ENCODE measurements around the gene SUDS3. TPM values are rescaled to one million over a fixed set of nuclear protein-coding genes. Genes with fewer than 3 reads are reported as not detected.

SUDS3 gene
- total RNA-seq, 1 experiment from 2014 or later: 50.7 TPM

DNA sequence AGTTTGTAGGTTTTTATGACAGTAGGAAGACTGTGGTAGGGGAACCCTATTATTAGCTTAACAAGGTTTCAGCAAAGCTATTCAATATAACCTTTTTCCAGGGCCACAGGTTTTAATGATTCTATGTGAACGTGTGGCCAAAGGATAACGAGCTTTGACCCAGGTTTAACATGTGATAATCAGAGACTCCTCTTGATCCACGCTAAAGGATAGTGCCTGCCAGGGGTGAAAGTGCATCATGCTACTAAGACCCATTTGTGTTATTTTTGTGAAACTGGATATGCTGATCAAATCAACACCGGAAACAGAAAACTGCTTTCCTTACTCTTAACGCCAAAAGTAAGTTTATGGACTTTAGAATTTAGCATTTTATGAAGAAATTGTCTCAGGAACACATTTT, 2.7 kb upstream of the SUDS3 start:
- ChIA-PET CTCF (interaction anchor here (0.6 kb wide), 1 partner anchor 312 kb away, joined by 5 read pairs; no protein-coding TSS in a partner anchor), POLR2A (ENCODE audit: unreplicated experiment) (interaction anchor here (0.7 kb wide), 1 partner anchor 1410 kb away, joined by 7 read pairs; no protein-coding TSS in a partner anchor)
- TF ChIP-seq, protein P1, sequence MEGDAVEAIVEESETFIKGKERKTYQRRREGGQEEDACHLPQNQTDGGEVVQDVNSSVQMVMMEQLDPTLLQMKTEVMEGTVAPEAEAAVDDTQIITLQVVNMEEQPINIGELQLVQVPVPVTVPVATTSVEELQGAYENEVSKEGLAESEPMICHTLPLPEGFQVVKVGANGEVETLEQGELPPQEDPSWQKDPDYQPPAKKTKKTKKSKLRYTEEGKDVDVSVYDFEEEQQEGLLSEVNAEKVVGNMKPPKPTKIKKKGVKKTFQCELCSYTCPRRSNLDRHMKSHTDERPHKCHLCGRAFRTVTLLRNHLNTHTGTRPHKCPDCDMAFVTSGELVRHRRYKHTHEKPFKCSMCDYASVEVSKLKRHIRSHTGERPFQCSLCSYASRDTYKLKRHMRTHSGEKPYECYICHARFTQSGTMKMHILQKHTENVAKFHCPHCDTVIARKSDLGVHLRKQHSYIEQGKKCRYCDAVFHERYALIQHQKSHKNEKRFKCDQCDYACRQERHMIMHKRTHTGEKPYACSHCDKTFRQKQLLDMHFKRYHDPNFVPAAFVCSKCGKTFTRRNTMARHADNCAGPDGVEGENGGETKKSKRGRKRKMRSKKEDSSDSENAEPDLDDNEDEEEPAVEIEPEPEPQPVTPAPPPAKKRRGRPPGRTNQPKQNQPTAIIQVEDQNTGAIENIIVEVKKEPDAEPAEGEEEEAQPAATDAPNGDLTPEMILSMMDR (conservative IDR thresholded peaks at IDR 0.05): no peak
- no peak for TF ChIP-seq EZH2 (IDR thresholded peaks at IDR 0.05; ENCODE audit: low read depth)
- intact Hi-C loops (cut with micrococcal nuclease; ENCODE audit: unreplicated experiment): loop anchor here (1.0 to 5.0 kb wide), 2 partner anchors 102 to 136 kb away; no protein-coding TSS in a partner anchor
- H3K4me1 ChIP-seq (replicated peaks; ENCODE audit: insufficient read depth): peaks cover 30% of the 10 kb centered on the region
- peak overlapping the region; percentile 70 for H3K4me3 ChIP-seq
- H3K4me2 ChIP-seq: peak overlapping the region; percentile 97
- no peaks in the 10 kb centered on the region for H3K9me3 ChIP-seq (ENCODE audit: insufficient read depth, low read depth)
- peak overlapping the region; percentile 75; the same call in 1 of the 2 replicates for H2AFZ ChIP-seq
- TSS peak; percentile 38 for BruUV-seq (replicated peaks)
- H3K27me3 ChIP-seq (ENCODE audit: insufficient read depth, low read depth): no peaks in the 10 kb centered on the region
- no peak for DNase-seq
- peaks cover 7% of the 10 kb centered on the region for H4K20me1 ChIP-seq (ENCODE audit: insufficient read depth)
- H3K36me3 ChIP-seq (ENCODE audit: low read depth): no peaks in the 10 kb centered on the region
- peaks cover 15% of the 10 kb centered on the region for H3F3A ChIP-seq (ENCODE audit: insufficient read depth, low read depth)
- H3K79me2 ChIP-seq (ENCODE audit: low read depth): peaks cover 66% of the 10 kb centered on the region
- peak overlapping the region; percentile 72 for H3K27ac ChIP-seq
- no peaks in the 10 kb centered on the region for H3K9me2 ChIP-seq (ENCODE audit: insufficient read depth)

DNA sequence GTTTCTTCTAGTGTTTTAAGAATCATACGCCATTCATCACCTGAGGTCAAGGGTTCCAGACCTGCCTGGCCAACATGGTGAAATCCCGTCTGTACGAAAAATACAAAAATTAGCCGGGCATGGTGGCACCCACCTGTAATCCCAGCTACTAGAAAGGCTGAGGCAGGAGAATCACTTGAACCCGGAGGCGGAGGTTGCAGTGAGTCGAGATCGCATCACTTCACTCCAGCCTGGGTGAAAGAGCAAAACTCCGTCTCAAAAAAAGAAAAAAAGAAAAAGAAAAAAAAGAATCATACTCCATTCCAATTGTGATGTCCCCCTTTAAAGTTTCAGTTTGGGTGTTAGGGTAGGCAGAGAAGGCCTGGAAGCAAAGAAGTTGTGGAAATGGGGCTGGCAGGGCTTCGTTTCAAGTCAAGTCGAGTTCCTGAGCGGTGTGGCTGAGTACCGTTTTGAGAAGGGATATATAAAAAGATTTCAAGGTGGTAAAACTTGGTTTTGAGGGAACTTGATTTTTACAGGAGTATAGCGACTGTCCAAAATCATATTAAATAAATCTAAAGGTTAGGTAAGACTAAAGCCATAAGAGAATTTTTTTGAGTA, 2.1 kb upstream of the SUDS3 start:
- no peak for TF ChIP-seq EZH2 (IDR thresholded peaks at IDR 0.05; ENCODE audit: low read depth)
- TF ChIP-seq, protein P1 (conservative IDR thresholded peaks at IDR 0.05): no peak
- ChIA-PET POLR2A (ENCODE audit: unreplicated experiment) (no interaction called here), CTCF (interaction anchor here (0.6 kb wide), 1 partner anchor 313 kb away, joined by 5 read pairs; no protein-coding TSS in a partner anchor)
- peaks cover 30% of the 10 kb centered on the region for H3K4me1 ChIP-seq (replicated peaks; ENCODE audit: insufficient read depth)
- H4K20me1 ChIP-seq (ENCODE audit: insufficient read depth): peaks cover 13% of the 10 kb centered on the region
- DNase-seq: no peak
- no peak overlapping the region; the same call in 1 of the 2 replicates for H3K27ac ChIP-seq
- H3K9me3 ChIP-seq (ENCODE audit: insufficient read depth, low read depth): no peaks in the 10 kb centered on the region
- H2AFZ ChIP-seq: no peak overlapping the region
- H3K79me2 ChIP-seq (ENCODE audit: low read depth): peaks cover 68% of the 10 kb centered on the region
- H3K9me2 ChIP-seq (ENCODE audit: insufficient read depth): no peaks in the 10 kb centered on the region
- intact Hi-C loops (cut with micrococcal nuclease; ENCODE audit: unreplicated experiment): loop anchor here (5.0 kb wide), 1 partner anchor 137 kb away; no protein-coding TSS in a partner anchor
- H3K36me3 ChIP-seq (ENCODE audit: low read depth): no peaks in the 10 kb centered on the region
- peak overlapping the region; percentile 97 for H3K4me2 ChIP-seq
- H3F3A ChIP-seq (ENCODE audit: insufficient read depth, low read depth): peaks cover 15% of the 10 kb centered on the region
- peak overlapping the region; percentile 70; the same call in 1 of the 2 replicates for H3K4me3 ChIP-seq
- no peaks in the 10 kb centered on the region for H3K27me3 ChIP-seq (ENCODE audit: insufficient read depth, low read depth)
- BruUV-seq (replicated peaks): no TSS peak

DNA sequence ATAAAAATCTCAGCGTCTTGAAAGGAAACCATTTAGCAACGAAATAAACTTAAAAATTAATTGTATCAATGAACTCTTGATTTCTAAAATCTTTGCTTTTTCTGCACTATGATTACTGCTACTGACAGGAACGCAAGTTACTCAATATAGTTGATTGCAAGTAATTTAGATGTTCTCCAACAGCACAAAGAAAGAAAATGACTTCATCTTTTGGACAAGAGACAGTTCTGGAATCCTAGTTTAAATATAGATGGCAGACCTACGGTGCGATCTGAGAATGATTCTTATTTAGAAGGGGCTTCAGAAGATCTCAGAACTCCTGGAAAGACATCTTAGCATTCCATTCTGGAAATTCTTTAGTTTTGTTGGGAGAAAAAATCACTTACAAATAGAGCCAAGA, 1.4 kb upstream of the SUDS3 start:
- peaks cover 20% of the 10 kb centered on the region for H4K20me1 ChIP-seq (ENCODE audit: insufficient read depth)
- intact Hi-C loops (cut with micrococcal nuclease; ENCODE audit: unreplicated experiment): loop anchor here (5.0 kb wide), 1 partner anchor 138 kb away; no protein-coding TSS in a partner anchor
- H3K27me3 ChIP-seq (ENCODE audit: insufficient read depth, low read depth): no peaks in the 10 kb centered on the region
- peaks cover 30% of the 10 kb centered on the region for H3K4me1 ChIP-seq (replicated peaks; ENCODE audit: insufficient read depth)
- TF ChIP-seq, protein P1 (conservative IDR thresholded peaks at IDR 0.05): no peak
- no peak for TF ChIP-seq EZH2 (IDR thresholded peaks at IDR 0.05; ENCODE audit: low read depth)
- H3K36me3 ChIP-seq (ENCODE audit: low read depth): peaks cover 3% of the 10 kb centered on the region; the same call in 1 of the 2 replicates
- peaks cover 10% of the 10 kb centered on the region for H3F3A ChIP-seq (ENCODE audit: insufficient read depth, low read depth)
- H3K4me3 ChIP-seq: no peak overlapping the region
- no peaks in the 10 kb centered on the region for H3K9me3 ChIP-seq (ENCODE audit: insufficient read depth, low read depth)
- no peaks in the 10 kb centered on the region for H3K9me2 ChIP-seq (ENCODE audit: insufficient read depth)
- no peak for DNase-seq
- CTCF ChIA-PET: no interaction called here
- POLR2A ChIA-PET (ENCODE audit: unreplicated experiment): no interaction called here
- H3K27ac ChIP-seq: no peak overlapping the region
- peaks cover 68% of the 10 kb centered on the region for H3K79me2 ChIP-seq (ENCODE audit: low read depth)
- H3K4me2 ChIP-seq: peak overlapping the region; percentile 85; the same call in 1 of the 2 replicates
- no TSS peak for BruUV-seq (replicated peaks)
- no peak overlapping the region for H2AFZ ChIP-seq

Data from PC-9 (cell line).